ENCODE results near the gene MORF4L2.
A peak's percentile ranks its signal among the peaks of the same experiment; 100 is the strongest.

Gene MORF4L2

GRCh38 chrX:103686199-103687072, at the start of gene MORF4L2:
Gene MORF4L2, minus strand, starts transcription at chrX:103686699. Its CDS starts 9,672 bp downstream, at chrX:103677027.
- peak; percentile 94 for DNase-seq

GRCh38 chrX:103734125-103734760, 47.7 kb upstream of the MORF4L2 start:
- peak; percentile 12 for DNase-seq

DNA sequence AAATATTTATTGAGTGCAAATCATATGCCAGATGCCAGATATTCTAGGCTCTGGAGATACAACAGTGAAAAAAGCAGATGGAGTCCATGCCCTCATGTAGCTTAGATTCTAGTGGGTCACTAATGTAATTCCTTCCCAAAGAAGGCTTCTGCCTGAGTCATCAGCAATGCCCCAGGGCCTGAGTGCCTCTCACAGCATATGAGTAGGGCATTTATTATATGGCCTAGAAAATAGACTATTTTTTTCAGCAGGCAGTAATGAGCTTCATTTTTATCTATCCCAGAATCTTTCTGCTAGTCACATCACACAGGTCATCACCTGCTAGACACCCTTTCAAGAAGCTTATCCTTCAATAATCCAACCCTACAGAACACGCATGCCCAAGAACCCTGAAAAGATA, 46.5 kb upstream of the MORF4L2 start:
- no peak for DNase-seq

- no peak for DNase-seq
Measured at GRCh38 chrX:103730796-103731493, 44.4 kb upstream of the MORF4L2 start.

DNA sequence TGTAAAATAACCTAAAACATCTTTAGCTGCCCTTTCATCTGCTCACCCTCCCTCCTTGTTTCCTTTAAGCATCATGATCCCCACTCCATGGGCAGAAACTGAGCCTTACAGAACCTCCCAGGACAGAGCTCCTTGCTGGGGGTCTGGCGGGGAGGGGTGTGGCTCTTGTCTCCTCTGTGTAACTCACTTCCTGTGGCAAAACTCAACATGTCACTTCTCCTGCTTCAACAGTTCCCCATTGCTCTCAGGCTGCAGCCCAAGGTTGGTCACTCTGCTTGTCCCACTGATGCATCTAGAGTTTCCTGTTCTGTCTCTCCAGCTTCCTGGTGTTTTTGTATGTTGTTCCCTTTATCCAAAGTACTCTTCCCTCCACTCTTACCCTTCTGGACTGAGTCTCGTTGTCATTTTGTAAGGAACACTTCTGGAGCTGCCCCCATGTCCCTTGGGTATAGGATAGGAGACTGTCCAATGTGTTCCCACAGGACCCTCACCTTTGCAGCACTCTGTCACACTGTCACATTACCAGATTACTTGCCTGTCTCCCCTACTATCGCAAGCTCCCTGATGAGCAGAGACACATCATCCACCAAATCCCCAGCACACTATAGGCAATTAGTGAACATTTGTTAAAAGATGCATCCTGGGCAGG, 43.8 kb upstream of the MORF4L2 start:
- no peak for DNase-seq

DNA sequence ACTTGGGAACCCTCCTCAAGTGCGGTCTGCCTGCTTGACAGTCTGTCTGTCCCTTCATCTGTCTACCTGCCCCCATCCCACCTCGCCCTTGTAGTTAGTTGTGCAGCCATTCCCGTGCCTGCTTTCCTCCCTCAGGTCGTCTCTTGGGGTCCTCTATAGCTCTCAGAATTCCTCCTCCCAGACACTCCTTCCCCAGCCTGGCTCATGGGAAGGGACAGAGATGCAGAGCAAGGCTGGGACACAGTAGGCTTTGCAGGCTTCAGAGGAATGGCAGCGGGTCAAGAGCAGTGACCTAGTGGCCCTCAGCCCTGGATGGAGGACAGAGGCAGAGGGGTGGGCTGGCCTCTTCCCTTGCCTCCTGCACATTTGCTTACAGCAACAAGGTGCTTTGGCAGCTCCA, 42.5 kb upstream of the MORF4L2 start:
- no peak for DNase-seq

GRCh38 chrX:103727115-103727514, 40.6 kb upstream of the MORF4L2 start:
- DNase-seq, result no peak

DNA sequence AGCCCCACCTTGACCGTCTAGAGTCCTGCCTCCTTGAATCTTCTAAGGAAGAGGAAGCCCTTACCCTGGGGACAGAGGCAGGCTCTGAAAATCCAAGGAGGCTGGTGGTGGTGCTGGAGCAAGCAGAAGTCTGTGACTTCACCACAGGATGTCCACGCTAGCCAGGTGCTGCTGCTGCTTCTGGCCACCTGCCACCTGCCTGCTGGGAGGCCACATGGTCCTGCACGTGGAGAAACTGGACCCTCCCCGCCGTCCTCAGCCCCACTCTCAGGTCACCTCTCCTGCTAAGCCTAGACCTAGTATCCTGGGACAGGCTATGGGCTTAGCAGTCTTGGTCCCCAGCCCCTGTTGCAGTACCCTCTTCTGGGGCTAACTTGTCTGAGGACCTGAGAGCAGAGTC, 40.0 kb upstream of the MORF4L2 start:
- DNase-seq, result no peak

DNA sequence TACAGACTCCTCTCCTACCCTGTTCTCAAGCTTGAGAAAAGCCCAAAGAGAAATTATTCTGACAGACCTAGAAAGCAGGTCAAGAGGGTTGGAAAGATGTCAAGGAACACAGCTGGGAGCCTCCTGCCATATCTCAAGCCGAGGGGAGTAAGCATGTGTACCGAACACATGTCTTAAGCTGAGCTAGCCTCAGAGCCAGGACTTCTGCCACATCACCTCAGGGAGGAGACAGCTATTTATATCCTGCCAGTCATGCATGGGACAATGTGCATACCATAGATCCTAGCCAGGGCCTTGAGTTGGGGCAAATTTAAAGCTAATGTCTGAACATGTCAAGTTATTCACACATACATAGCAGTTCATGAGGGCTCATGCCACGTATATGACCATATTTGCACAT, 36.0 kb upstream of the MORF4L2 start:
- no peak for DNase-seq

DNA sequence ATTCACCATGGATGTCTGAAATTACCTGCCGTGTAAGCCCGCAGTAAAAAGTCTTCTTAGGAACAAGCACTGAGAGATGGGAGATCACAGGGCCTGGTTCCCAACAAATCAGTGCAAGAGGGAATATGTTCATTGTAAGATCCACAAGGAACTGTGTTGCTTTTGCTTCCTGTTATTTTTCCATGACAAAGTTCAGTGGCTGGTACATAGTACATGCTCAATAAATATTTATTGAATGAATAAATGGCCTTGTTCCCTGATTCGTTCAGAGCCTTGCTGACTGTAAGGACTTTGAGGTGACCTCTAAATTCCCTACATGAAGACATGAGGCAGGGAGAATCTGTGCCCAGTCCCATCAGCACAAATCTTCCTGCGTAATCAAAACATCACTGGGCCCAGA, 31.6 kb upstream of the MORF4L2 start:
- no peak for DNase-seq

DNA sequence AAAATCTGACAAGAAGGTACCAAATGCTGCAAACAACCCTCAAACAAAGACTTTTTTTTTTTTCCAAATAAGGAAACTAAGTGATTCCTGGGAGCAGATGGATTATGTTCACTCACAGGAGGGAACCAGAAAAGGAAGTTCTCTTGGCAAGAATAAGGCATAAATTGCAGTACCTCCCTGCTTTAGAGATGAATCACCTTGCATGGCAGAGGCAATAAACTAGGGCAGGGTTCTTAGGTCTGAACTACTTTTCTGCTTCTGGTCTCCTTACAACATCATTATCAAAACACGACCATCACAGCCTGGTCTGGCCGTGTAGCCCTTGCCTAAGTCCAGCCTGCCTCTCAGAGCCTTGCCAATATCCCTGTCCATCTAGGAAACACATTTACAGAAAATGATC, 30.5 kb upstream of the MORF4L2 start:
- no peak for DNase-seq

GRCh38 chrX:103710609-103711008, 24.1 kb upstream of the MORF4L2 start, which contains the start of gene TMEM31:
Gene TMEM31, plus strand, starts transcription at chrX:103710909. Its CDS starts 1,350 bp downstream, at chrX:103712259.
- no peak for DNase-seq

DNA sequence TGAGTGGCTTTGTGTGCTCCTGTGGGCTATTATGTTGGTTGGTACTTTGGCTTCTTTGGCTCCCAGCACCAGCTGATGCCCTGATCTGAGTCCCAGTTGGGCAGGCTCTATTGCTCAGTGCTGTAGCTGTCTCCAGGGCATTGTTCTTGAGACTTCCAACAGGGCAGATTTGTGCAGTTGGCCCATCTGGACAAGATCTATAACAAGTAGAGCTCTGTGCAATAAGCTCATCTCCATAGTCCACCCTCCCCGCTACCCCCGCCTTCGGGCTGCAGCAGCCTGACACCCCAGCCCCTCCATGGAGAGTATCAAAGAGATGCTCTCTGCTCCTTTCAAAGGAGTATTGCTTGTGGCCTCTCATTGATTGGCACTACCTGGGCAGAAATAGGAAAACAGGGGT, 18.4 kb upstream of the MORF4L2 start:
- no peak for DNase-seq

DNA sequence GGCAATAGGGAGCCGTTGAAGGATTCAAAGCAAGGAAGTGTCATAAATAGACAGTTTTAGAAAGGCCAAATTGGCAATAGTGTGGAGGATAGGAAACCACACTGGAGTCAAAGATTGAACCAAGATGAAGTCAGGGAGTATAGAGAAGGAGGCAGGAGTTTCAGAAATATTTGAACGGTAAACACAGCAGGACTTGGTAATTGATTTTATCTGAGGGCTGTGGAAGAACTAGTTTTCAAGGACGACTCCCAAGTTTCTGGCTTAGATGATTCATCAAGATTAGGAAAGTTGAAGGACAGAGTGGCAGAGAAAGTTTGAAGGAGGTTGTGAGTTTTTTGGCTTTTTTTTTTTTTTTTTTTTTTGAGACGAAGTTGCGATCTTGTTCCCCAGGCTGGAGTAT, 12.7 kb upstream of the MORF4L2 start:
- DNase-seq, result no peak

- DNase-seq, result no peak
Measured at GRCh38 chrX:103697687-103698086, 11.2 kb upstream of the MORF4L2 start.

- DNase-seq, result no peak
Measured at GRCh38 chrX:103691059-103691458, 4.6 kb upstream of the MORF4L2 start.

GRCh38 chrX:103688946-103689345, 2.4 kb upstream of the MORF4L2 start:
- DNase-seq, result peak; percentile 39

DNA sequence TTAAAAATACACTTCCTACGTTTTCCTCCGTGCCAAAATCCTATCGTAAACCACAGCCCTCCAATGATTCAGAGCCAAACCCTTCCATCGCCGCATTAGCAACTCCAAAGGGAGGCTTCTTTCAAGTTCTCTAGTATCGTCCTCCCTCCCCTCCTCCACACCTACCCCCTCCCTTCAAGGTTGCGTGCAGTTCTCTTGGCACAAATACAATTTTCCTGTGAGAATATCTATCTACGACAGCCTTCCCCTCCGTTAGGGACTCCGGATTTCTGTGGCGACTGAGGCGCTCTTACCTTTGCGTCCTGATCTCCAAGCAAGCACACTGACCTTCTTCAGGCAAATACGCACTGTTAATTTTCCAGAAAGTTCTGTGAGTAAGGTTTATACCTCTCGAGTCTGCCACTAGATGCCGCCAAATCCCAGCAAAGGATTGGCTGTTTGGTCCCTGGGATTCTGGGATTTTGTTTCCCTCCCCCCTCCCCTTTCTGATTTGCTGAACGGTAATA, 1.2 kb upstream of the MORF4L2 start:
- DNase-seq, result peak; percentile 60

GRCh38 chrX:103687073-103687695, 685 bp upstream of the MORF4L2 start:
- peak; percentile 84 for DNase-seq

- no peak for DNase-seq
Measured at GRCh38 chrX:103685396-103685795, 1.1 kb downstream of the MORF4L2 start.

- no peak for DNase-seq
Measured at GRCh38 chrX:103681443-103681842, 5.1 kb downstream of the MORF4L2 start.

Data from activated CD4-positive, alpha-beta T cell treated with anti-CD3 and anti-CD28 coated beads, Interleukin-2, amount 50 U/mL, for 16 hours (primary cell).